Panc1 (cell line): Measurements from ENCODE around the gene RBM6. TPM values are rescaled to one million over a fixed set of nuclear protein-coding genes. Genes with fewer than 3 reads are reported as not detected.
A peak's percentile ranks its signal among the peaks of the same experiment; 100 is the strongest.

Experiments used
- ATAC-seq: fragments of 200-7000 bp; cut with Tn5 transposase; 2 replicates; pipeline ENCODE4 v1.9.1; 2020; ENCODE audit warnings: mild to moderate bottlenecking, moderate library complexity
- BruUV-seq: library from RNA; stranded (reverse); fragments of 400-500 nt; replicated peaks from 2 replicates; lab custom pipeline; 2021; lab: Mats Ljungman, UMichigan
- CTCF ChIA-PET: fragments of 300-600 bp; sonication (Branson Sonifier 250); formaldehyde crosslinking; loops from one replicate; lab custom pipeline; 2022; ENCODE audit warnings: antibody characterized with exemption; lab: Charles Lee
- POLR2A ChIA-PET: fragments of 300-600 bp; sonication (Branson Sonifier 250); formaldehyde crosslinking; loops from one replicate; lab custom pipeline; 2022; ENCODE audit warnings: antibody characterized with exemption; lab: Charles Lee
- DNase-seq: peaks from one replicate; pipeline ENCODE4 v3.0.0-alpha.2; 2010; ENCODE audit warnings: low read depth, low spot score
- H3K27ac ChIP-seq: 2 replicates; pipeline ENCODE4 v1.5.1; 2011; ENCODE audit warnings: mild to moderate bottlenecking, low read length, inconsistent platforms
- H3K27me3 ChIP-seq: fragments of 200-500 bp; sonication (Bioruptor generic); 2 replicates; pipeline ENCODE4 v1.6.0; 2014; ENCODE audit warnings: low read length, inconsistent platforms; ENCODE audit not compliant: control insufficient read depth, insufficient read depth
- H3K36me3 ChIP-seq: fragments of 200-500 bp; sonication (Bioruptor generic); 2 replicates; pipeline ENCODE4 v1.5.1; 2014; ENCODE audit warnings: inconsistent platforms, mild to moderate bottlenecking, low read length, moderate library complexity; ENCODE audit not compliant: control insufficient read depth, insufficient read depth
- H3K4me1 ChIP-seq: 2 replicates; pipeline ENCODE4 v1.5.1; 2011; ENCODE audit warnings: inconsistent platforms, mild to moderate bottlenecking, low read length, moderate library complexity; ENCODE audit not compliant: control insufficient read depth, insufficient read depth
- H3K4me3 ChIP-seq, 2 experiments: 2 replicates each; pipeline ENCODE4 v1.5.1; 2011 to 2012; ENCODE audit warnings: low read depth in 2 of 2, low read length in 2 of 2, mild to moderate bottlenecking in 2 of 2, inconsistent platforms in 1 of 2, moderate library complexity in 1 of 2
- H3K9me3 ChIP-seq: fragments of 200-500 bp; sonication (Bioruptor generic); 2 replicates; pipeline ENCODE4 v1.5.1; 2014; ENCODE audit warnings: low read depth, mild to moderate bottlenecking, inconsistent platforms, low read length, moderate library complexity; ENCODE audit not compliant: control insufficient read depth, insufficient read depth
- POLR2AphosphoS5 ChIP-seq: IDR thresholded peaks from 2 replicates; pipeline ENCODE4 v1.6.1; 2012; ENCODE audit warnings: mild to moderate bottlenecking, low read depth, low read length, moderate library complexity
- REST ChIP-seq, 2 experiments: IDR thresholded peaks; 2 replicates each; pipeline ENCODE4 v1.6.1; 2011 to 2012; ENCODE audit warnings: low read depth in 2 of 2, control low read depth in 1 of 2, low read length in 1 of 2, mild to moderate bottlenecking in 1 of 2, moderate library complexity in 1 of 2; ENCODE audit not compliant: insufficient read depth in 1 of 2
- SIN3A ChIP-seq: IDR thresholded peaks from 2 replicates; pipeline ENCODE4 v1.6.1; 2012; ENCODE audit warnings: low read depth, mild to moderate bottlenecking, low read length, moderate library complexity, borderline replicate concordance; ENCODE audit not compliant: insufficient read depth
- TCF7L2 ChIP-seq: IDR thresholded peaks from 2 replicates; pipeline ENCODE4 v1.6.1; 2011; ENCODE audit warnings: mild to moderate bottlenecking, low read depth, low read length, inconsistent platforms
- in situ Hi-C: cut with HindIII; loops from 2 replicates; pipeline ENCODE4 v1.10.0; 2016; ENCODE audit warnings: low sequenced_read_pairs, low pct_unique_long_range_greater_than_20kb
- intact Hi-C: fragments of 100-400 bp; cut with micrococcal nuclease; formaldehyde crosslinking; loops from one replicate; pipeline ENCODE4 v1.10.0; 2022; ENCODE audit not compliant: unreplicated experiment
- total RNA-seq: library from RNA; stranded (reverse); gene quantifications from one replicate; pipeline ENCODE4 v1.2.1, GENCODE V29; 2021; ENCODE audit not compliant: unreplicated experiment
- TF ChIP-seq, protein P1 (sequence below): fragments of 450-650 bp; IDR thresholded peaks from 2 replicates; pipeline ENCODE4 v1.5.1; 2017; ENCODE audit warnings: mild to moderate bottlenecking

Gene RBM6
- total RNA-seq, 1 experiment from 2014 or later = 43.6 TPM

DNA sequence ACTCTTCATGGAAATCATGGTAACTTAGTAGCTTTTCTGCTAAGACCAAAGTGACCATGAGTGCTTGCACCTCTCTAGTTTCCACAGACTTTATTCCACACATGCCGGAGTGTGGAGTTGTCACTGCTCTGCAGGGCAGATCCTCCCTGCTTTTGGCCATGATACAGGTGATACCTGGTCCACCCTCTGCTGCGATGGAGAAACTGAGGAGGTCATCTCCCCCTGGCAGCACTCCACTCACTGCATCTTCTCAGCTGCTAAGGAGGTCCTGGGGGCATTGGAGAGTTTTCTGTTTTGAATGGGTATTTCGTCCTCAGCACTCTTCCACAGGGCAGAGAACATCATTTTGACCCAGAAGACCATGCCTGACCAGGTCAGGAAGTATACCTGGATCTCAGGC lies 179.8 kb downstream of the RBM6 start:
- Histone ChIP-seq H3K36me3 (peaks cover 11% of the 10 kb centered on the region), H3K9me3 (no peaks in the 10 kb centered on the region), H3K27ac (no peak overlapping the region), H3K27me3 (no peaks in the 10 kb centered on the region), H3K4me3 (no peak overlapping the region), H3K4me1 (peaks cover 18% of the 10 kb centered on the region)
- BruUV-seq = no TSS peak
- intact Hi-C loops = no loop called here
- TF ChIP-seq POLR2AphosphoS5 = no peak
- TF ChIP-seq REST (IDR thresholded peaks at IDR 0.05; ENCODE audit: insufficient read depth in 1 of 2, low read depth in 2 of 2, low read length in 1 of 2) = no peak
- TF ChIP-seq SIN3A = no peak
- TF ChIP-seq, protein P1, sequence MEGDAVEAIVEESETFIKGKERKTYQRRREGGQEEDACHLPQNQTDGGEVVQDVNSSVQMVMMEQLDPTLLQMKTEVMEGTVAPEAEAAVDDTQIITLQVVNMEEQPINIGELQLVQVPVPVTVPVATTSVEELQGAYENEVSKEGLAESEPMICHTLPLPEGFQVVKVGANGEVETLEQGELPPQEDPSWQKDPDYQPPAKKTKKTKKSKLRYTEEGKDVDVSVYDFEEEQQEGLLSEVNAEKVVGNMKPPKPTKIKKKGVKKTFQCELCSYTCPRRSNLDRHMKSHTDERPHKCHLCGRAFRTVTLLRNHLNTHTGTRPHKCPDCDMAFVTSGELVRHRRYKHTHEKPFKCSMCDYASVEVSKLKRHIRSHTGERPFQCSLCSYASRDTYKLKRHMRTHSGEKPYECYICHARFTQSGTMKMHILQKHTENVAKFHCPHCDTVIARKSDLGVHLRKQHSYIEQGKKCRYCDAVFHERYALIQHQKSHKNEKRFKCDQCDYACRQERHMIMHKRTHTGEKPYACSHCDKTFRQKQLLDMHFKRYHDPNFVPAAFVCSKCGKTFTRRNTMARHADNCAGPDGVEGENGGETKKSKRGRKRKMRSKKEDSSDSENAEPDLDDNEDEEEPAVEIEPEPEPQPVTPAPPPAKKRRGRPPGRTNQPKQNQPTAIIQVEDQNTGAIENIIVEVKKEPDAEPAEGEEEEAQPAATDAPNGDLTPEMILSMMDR = no peak
- TF ChIP-seq TCF7L2 = no peak
- in situ Hi-C loops = no loop called here
- ATAC-seq = no peak
- ChIA-PET POLR2A (no interaction called here), CTCF (interaction anchor here (0.7 kb wide), 1 partner anchor 10 kb away, joined by 3 read pairs; no protein-coding TSS in a partner anchor)
- DNase-seq = no peak

DNA sequence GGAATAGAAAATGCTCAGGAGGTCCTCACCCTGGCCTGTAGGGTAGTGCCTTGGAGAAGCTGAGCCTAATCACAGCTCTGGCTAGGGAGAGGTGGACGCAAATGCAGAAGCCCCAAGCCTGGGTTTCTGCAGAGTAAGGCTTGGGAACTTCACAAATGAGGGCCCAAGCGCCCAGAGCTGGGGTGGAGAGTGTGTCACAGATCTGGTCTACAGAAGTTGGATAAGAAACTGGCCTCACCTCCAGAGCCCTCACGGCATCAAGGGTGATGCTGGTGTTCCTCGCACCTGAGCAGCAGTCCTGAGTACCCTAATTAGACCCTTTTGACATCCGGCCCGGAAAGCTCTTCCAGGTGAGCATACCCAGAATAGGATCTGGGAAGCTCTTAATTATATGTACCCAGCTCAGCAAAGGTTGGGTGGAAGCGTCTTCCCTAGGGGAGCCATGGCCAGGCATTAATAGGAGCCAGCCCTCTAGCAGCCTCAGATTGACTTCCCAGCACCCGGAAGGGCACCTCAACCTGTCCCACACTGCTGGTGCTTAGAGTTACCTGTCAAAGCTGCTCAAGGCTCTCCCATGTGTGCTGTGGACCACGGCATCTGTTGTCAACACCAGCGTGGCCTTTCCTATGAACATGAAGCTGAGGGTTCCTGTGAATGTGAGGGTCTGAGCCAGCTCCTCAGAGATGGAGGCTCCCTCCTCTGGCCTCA lies 180.6 kb downstream of the RBM6 start:
- CTCF ChIA-PET = interaction anchor here (0.6 to 0.7 kb wide), 2 partner anchors 10 to 125 kb away, joined by 3 read pairs; no protein-coding TSS in a partner anchor
- intact Hi-C loops (loop anchor here (1.0 kb wide), 1 partner anchor 69 kb away; no protein-coding TSS in a partner anchor), in situ Hi-C loops (no loop called here)
- H3K4me1 ChIP-seq = peaks cover 21% of the 10 kb centered on the region
- TF ChIP-seq SIN3A = no peak
- TF ChIP-seq POLR2AphosphoS5 = peak; percentile 12; the same call in 1 of the 2 replicates
- TF ChIP-seq TCF7L2 = no peak
- BruUV-seq = no TSS peak
- H3K4me3 ChIP-seq = no peak overlapping the region
- ATAC-seq (no peak), DNase-seq (no peak)
- POLR2A ChIA-PET = interaction anchor here (0.5 to 0.6 kb wide), 2 partner anchors 21 to 106 kb away, joined by 4 to 8 read pairs; no protein-coding TSS in a partner anchor
- no peak overlapping the region for H3K27ac ChIP-seq
- no peaks in the 10 kb centered on the region for H3K27me3 ChIP-seq
- H3K36me3 ChIP-seq = peaks cover 7% of the 10 kb centered on the region
- no peaks in the 10 kb centered on the region for H3K9me3 ChIP-seq
